IPS-20b (cell line): ENCODE data around the gene APBA3.

ENCODE experiments used
- H3K27ac ChIP-seq: one replicate; pipeline ENCODE4 v1.5.1; 2013; ENCODE audit warnings: low read length
- H3K27me3 ChIP-seq: 2 replicates; pipeline ENCODE4 v1.6.1; 2013; ENCODE audit warnings: mild to moderate bottlenecking, low read length, inconsistent platforms; ENCODE audit not compliant: insufficient read depth
- H3K36me3 ChIP-seq: 2 replicates; pipeline ENCODE4 v1.6.1; 2013; ENCODE audit warnings: low read depth, mild to moderate bottlenecking, inconsistent platforms, low read length, moderate library complexity; ENCODE audit not compliant: insufficient read depth
- H3K4me1 ChIP-seq: 2 replicates; pipeline ENCODE4 v1.6.1; 2013; ENCODE audit warnings: mild to moderate bottlenecking, control low read depth, inconsistent platforms, low read length, moderate library complexity; ENCODE audit not compliant: insufficient read depth
- H3K4me3 ChIP-seq: 2 replicates; pipeline ENCODE4 v1.5.1; 2013; ENCODE audit warnings: mild to moderate bottlenecking, low read length, inconsistent platforms
- H3K9ac ChIP-seq: 2 replicates; pipeline ENCODE4 v1.6.1; 2013; ENCODE audit warnings: low read depth, mild to moderate bottlenecking, inconsistent platforms, low read length, moderate library complexity
- H3K9me3 ChIP-seq: 2 replicates; pipeline ENCODE4 v1.6.1; 2013; ENCODE audit warnings: mild to moderate bottlenecking, low read depth, low read length, inconsistent platforms; ENCODE audit not compliant: insufficient read depth

APBA3 gene

DNA sequence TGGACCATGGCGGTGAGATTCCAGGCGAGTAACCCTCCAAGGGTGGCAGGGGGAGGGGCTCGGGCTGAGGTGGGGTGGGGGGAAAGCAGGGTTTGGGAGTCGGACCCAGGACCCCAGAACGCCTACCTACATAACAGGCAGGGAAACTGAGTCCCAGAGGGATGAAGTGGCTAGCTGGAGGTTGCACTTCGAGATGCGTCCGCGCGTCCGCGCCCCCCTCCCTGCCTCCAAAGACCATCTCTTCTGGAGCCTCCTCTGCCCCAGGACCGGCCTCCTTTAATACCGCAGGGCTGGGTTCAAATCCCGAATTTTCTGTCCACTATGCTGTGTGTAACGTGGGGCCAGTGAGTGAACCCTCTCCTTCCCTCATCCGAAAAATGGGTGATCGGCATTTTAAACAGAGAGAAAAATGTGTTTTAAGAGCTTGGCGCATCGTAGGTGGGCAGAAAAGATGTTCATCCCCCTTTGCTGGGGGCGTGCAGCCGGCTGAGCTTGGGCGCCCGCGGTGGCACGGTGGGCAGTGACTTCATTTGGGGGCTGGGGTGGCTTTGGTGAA lies 39.5 kb downstream of the APBA3 start:
- H3K9ac ChIP-seq = no peak overlapping the region; the same call in 1 of the 2 replicates
- peak overlapping the region; percentile 78 for H3K4me3 ChIP-seq
- H3K36me3 ChIP-seq = no peaks in the 10 kb centered on the region
- H3K4me1 ChIP-seq = no peaks in the 10 kb centered on the region; the same call in 1 of the 2 replicates
- H3K9me3 ChIP-seq = no peaks in the 10 kb centered on the region
- no peak overlapping the region for H3K27ac ChIP-seq
- H3K27me3 ChIP-seq = peaks cover 8% of the 10 kb centered on the region

- H3K9me3 ChIP-seq = no peaks in the 10 kb centered on the region
- H3K27ac ChIP-seq = no peak overlapping the region
- peak overlapping the region; percentile 78 for H3K4me3 ChIP-seq
- peaks cover 8% of the 10 kb centered on the region for H3K27me3 ChIP-seq
- no peaks in the 10 kb centered on the region for H3K36me3 ChIP-seq
- H3K4me1 ChIP-seq = no peaks in the 10 kb centered on the region; the same call in 1 of the 2 replicates
- H3K9ac ChIP-seq = no peak overlapping the region; the same call in 1 of the 2 replicates
Measured at GRCh38 chr19:3721131-3721886, 40.2 kb downstream of the APBA3 start.

DNA sequence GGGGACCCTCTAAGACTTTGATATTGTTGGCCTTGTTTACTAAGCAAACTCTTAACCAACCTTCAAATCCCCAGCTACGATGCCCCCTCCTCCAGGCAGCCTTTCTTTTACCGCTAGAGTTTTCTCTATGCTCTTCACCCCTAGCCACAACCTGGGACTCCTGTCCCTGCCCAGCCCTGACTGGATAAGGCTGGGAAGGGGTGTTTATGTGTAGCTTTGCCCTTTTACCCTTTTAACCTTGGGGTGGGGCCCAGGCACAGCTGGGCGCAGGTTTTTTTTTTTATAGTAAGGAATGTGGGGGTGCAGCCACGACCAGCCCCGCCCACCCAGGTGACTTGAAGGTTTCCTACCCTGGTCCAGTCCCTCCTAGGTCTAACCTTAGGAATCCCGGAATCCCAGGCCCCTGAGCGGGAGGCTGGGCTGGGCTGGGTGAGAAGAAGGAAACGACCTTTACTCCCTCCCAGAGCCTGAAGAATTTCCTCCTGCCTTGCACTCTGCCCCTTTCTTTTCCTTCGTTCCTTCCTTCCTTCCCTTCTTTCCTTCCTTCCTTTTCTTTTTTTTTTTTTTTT lies 41.1 kb downstream of the APBA3 start:
- Histone ChIP-seq H3K27me3 (peaks cover 8% of the 10 kb centered on the region), H3K4me1 (no peaks in the 10 kb centered on the region; the same call in 1 of the 2 replicates), H3K4me3 (no peak overlapping the region), H3K27ac (no peak overlapping the region), H3K9me3 (no peaks in the 10 kb centered on the region), H3K36me3 (no peaks in the 10 kb centered on the region), H3K9ac (no peak overlapping the region)

DNA sequence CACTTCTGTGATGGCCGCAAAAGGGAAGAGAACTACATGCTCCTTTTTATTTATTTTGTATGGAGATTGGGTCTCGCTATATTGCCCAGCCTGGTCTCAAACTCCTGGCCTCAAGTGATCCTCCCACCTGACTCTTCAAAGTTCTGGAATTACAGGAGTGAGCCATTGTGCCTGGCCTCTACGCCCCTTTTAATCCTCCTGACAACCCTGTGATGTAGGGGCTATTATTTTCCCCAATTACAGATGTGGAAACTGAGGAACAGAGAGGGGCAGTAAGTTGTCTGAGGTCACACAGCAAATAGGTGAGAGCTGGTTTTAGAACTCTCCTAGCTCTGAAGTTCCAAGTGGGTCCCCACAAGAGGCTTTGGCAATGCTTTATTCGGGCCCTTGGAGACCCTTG lies 41.6 kb downstream of the APBA3 start:
- H3K27me3 ChIP-seq = peaks cover 8% of the 10 kb centered on the region
- no peaks in the 10 kb centered on the region for H3K9me3 ChIP-seq
- H3K27ac ChIP-seq = no peak overlapping the region
- H3K9ac ChIP-seq = no peak overlapping the region
- no peak overlapping the region for H3K4me3 ChIP-seq
- no peaks in the 10 kb centered on the region for H3K36me3 ChIP-seq
- H3K4me1 ChIP-seq = no peaks in the 10 kb centered on the region; the same call in 1 of the 2 replicates

DNA sequence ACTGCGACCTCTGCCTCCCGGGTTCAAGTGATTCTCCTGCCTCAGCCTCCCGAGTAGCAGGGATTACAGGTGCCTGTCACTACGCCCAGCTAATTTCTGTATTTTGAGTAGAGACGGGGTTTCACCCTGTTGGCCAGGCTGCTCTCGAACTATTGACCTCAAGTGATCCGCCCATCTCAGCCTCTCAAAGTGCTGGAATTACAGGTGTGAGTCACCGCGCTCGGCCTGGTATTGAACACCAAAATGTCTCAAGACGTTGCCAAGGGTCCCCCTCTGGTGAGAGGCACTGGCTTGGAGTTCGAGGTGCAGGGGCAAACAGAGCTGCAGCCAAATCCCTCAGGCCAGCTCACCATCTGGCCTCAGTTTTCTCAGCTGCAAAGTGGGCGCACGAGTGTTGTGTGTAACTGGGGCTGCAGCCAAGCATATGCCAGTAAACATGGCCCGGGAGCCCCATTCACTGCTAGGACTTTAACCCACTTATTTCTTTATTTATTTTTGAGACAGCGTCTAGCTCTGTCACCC lies 45.3 kb downstream of the APBA3 start:
- H3K4me1 ChIP-seq = no peaks in the 10 kb centered on the region
- no peak overlapping the region for H3K9ac ChIP-seq
- no peak overlapping the region for H3K4me3 ChIP-seq
- H3K9me3 ChIP-seq = no peaks in the 10 kb centered on the region
- H3K27me3 ChIP-seq = no peaks in the 10 kb centered on the region; the same call in 1 of the 2 replicates
- H3K36me3 ChIP-seq = no peaks in the 10 kb centered on the region
- H3K27ac ChIP-seq = no peak overlapping the region

- no peaks in the 10 kb centered on the region for H3K36me3 ChIP-seq
- no peak overlapping the region for H3K9ac ChIP-seq
- H3K27ac ChIP-seq = no peak overlapping the region
- H3K4me1 ChIP-seq = no peaks in the 10 kb centered on the region
- no peak overlapping the region for H3K4me3 ChIP-seq
- H3K9me3 ChIP-seq = no peaks in the 10 kb centered on the region
- H3K27me3 ChIP-seq = peaks cover 5% of the 10 kb centered on the region; the same call in 1 of the 2 replicates
Measured at GRCh38 chr19:3712663-3713611, 48.6 kb downstream of the APBA3 start.

DNA sequence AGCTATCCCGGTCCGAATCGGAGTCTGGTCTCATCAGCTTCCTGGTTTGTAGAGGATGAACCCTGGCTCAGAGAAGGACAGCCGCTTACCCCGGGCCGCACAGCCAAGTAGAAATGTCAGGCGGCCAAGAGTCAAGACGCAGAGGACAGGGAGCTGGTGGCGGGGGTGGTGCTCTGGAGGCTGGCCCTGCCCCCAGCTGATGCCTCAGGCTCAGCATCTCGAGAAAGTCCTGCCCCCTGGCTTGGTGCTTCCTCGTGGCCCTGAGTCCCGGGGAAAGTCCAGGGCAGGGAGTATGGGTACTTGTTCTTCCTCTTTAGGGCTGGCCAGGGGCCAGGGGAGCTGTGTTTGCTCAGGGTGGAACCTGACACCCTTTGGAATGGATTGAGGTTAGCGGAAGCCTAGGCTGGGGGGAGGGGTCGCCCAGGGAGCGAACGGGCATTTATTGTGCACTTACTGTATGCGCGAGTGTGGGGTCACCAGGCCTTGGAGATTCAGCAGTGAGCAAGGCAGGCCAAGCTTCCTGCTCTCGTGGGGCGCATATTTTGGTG lies 51.2 kb downstream of the APBA3 start:
- Histone ChIP-seq H3K27ac (no peak overlapping the region), H3K27me3 (peaks cover 5% of the 10 kb centered on the region; the same call in 1 of the 2 replicates), H3K36me3 (no peaks in the 10 kb centered on the region), H3K4me3 (no peak overlapping the region), H3K9me3 (no peaks in the 10 kb centered on the region), H3K4me1 (no peaks in the 10 kb centered on the region), H3K9ac (no peak overlapping the region)

- Histone ChIP-seq H3K4me3 (no peak within 1 kb of the TSS), H3K27ac (no peak within 1 kb of the TSS), H3K9me3 (no peaks in the 10 kb centered on the region), H3K4me1 (no peaks in the 10 kb centered on the region), H3K9ac (no peak within 1 kb of the TSS), H3K27me3 (peaks cover 5% of the 10 kb centered on the region; the same call in 1 of the 2 replicates), H3K36me3 (no peaks in the 10 kb centered on the region)
Measured at GRCh38 chr19:3708207-3708931, 53.1 kb downstream of the APBA3 start, which contains the start of gene TJP3. Gene TJP3 (plus strand): TSS chr19:3708384. CDS start chr19:3728433, 20,049 bp downstream.

GRCh38 chr19:3707868-3708206 lies 53.7 kb downstream of the APBA3 start:
- H3K27ac ChIP-seq = no peak overlapping the region
- no peak overlapping the region for H3K9ac ChIP-seq
- H3K4me3 ChIP-seq = no peak overlapping the region
- H3K36me3 ChIP-seq = no peaks in the 10 kb centered on the region
- peaks cover 5% of the 10 kb centered on the region; the same call in 1 of the 2 replicates for H3K27me3 ChIP-seq
- no peaks in the 10 kb centered on the region for H3K4me1 ChIP-seq
- no peaks in the 10 kb centered on the region for H3K9me3 ChIP-seq

GRCh38 chr19:3701200-3701599 lies 60.3 kb downstream of the APBA3 start:
- H3K27ac ChIP-seq = no peak overlapping the region
- no peaks in the 10 kb centered on the region for H3K27me3 ChIP-seq
- H3K36me3 ChIP-seq = no peaks in the 10 kb centered on the region
- no peak overlapping the region for H3K4me3 ChIP-seq
- H3K9ac ChIP-seq = no peak overlapping the region
- no peaks in the 10 kb centered on the region for H3K4me1 ChIP-seq
- H3K9me3 ChIP-seq = no peaks in the 10 kb centered on the region
